GM21447 (cell line): ENCODE data around the gene TSHZ2.
"Not testable (repeated sequence)": the region's sequence is repeated elsewhere in the genome, so short reads cannot be mapped to it uniquely, and the experiment has no call there.

Experiments used
- ATAC-seq: cut with Tn5 transposase; IDR thresholded peaks from one replicate; pipeline ENCODE4 v1.9.1; 2021; ENCODE audit not compliant: unreplicated experiment

TSHZ2 gene

GRCh38 chr20:52959125-52959524 is 13.0 kb upstream of the TSHZ2 start:
- no peak for ATAC-seq

GRCh38 chr20:52962183-52962582 is 10.0 kb upstream of the TSHZ2 start:
- no peak for ATAC-seq

- ATAC-seq: no peak
These were observed 9.0 kb upstream of the TSHZ2 start for GRCh38 chr20:52963131-52963530.

GRCh38 chr20:52964131-52964530 is 8.0 kb upstream of the TSHZ2 start:
- ATAC-seq: no peak

GRCh38 chr20:52965380-52965779 is 6.8 kb upstream of the TSHZ2 start:
- ATAC-seq: no peak

- no peak for ATAC-seq
These were observed 6.3 kb upstream of the TSHZ2 start for GRCh38 chr20:52965819-52966218.

- not testable (repeated sequence) for ATAC-seq
These were observed 5.6 kb upstream of the TSHZ2 start for GRCh38 chr20:52966543-52966942.

- no peak for ATAC-seq
These were observed 514 bp upstream of the TSHZ2 start for GRCh38 chr20:52971498-52972189.

GRCh38 chr20:52972965-52973819 is 1.0 kb downstream of the TSHZ2 start:
- ATAC-seq: no peak

GRCh38 chr20:52974179-52974594 is 2.0 kb downstream of the TSHZ2 start:
- ATAC-seq: no peak

- no peak for ATAC-seq
These were observed 3.0 kb downstream of the TSHZ2 start for GRCh38 chr20:52975029-52975732.

- no peak for ATAC-seq
These were observed 3.8 kb downstream of the TSHZ2 start for GRCh38 chr20:52975803-52976531.

- ATAC-seq: no peak
These were observed 6.7 kb downstream of the TSHZ2 start for GRCh38 chr20:52978851-52979250.

- ATAC-seq: no peak
These were observed 8.9 kb downstream of the TSHZ2 start for GRCh38 chr20:52981051-52981450.

- no peak for ATAC-seq
These were observed 11.7 kb downstream of the TSHZ2 start for GRCh38 chr20:52983726-52984450.

- ATAC-seq: no peak
These were observed 12.3 kb downstream of the TSHZ2 start for GRCh38 chr20:52984451-52984810.

GRCh38 chr20:52985687-52986086 is 13.5 kb downstream of the TSHZ2 start:
- ATAC-seq: no peak

- no peak for ATAC-seq
These were observed 15.1 kb downstream of the TSHZ2 start for GRCh38 chr20:52987295-52987694.

GRCh38 chr20:52991830-52992229 is 19.7 kb downstream of the TSHZ2 start:
- ATAC-seq: no peak

- no peak for ATAC-seq
These were observed 20.5 kb downstream of the TSHZ2 start for GRCh38 chr20:52992632-52993031.
